NCI-H82 (cell line): ENCODE measurements around the gene NDUFA11.
A peak's percentile ranks its signal among the peaks of the same experiment; 100 is the strongest.
"Not testable (repeated sequence)": the region's sequence is repeated elsewhere in the genome, so short reads cannot be mapped to it uniquely, and the experiment has no call there.

Experiments
- DNase-seq: peaks from one replicate; lab custom pipeline; 2025; lab: John Stamatoyannopoulos, UW

The NDUFA11 gene

GRCh38 chr19:5857203-5858081 is 46.1 kb downstream of the NDUFA11 start:
- DNase-seq: peak; percentile 43

GRCh38 chr19:5855151-5855550 is 48.4 kb downstream of the NDUFA11 start:
- peak; percentile 94 for DNase-seq

- DNase-seq: peak; percentile 62
These were observed 49.5 kb downstream of the NDUFA11 start for GRCh38 chr19:5854121-5854520.

GRCh38 chr19:5851302-5851701 is 52.3 kb downstream of the NDUFA11 start, which contains the start of gene FUT3:
Gene FUT3 (minus strand): TSS chr19:5851449.
- DNase-seq: no peak

- DNase-seq: no peak
These were observed 52.8 kb downstream of the NDUFA11 start for GRCh38 chr19:5850743-5851293.

GRCh38 chr19:5850189-5850588 is 53.4 kb downstream of the NDUFA11 start:
- DNase-seq: no peak

GRCh38 chr19:5848621-5849020 is 55.0 kb downstream of the NDUFA11 start:
- DNase-seq: peak; percentile 89

GRCh38 chr19:5847846-5848245 is 55.7 kb downstream of the NDUFA11 start:
- DNase-seq: not testable (repeated sequence)
